Testis (tissue), 3 donors: ENCODE results near the gene AKAP6. TPM values are rescaled to one million over a fixed set of nuclear protein-coding genes. Genes with fewer than 3 reads are reported as not detected.

Experiments
- DNase-seq: peaks from one replicate; pipeline ENCODE4 v3.0.0-alpha.2; 2019
- H3K27ac ChIP-seq, 2 donors: fragments of 200-600 bp; sonication (generic); one replicate each; pipeline ENCODE4 v1.5.1; 2019
- H3K27me3 ChIP-seq: fragments of 200-600 bp; sonication (generic); one replicate; pipeline ENCODE4 v1.5.1; 2019
- H3K36me3 ChIP-seq: fragments of 200-600 bp; sonication (generic); one replicate; pipeline ENCODE4 v1.5.1; 2017; ENCODE audit warnings: low read depth; ENCODE audit errors: missing control alignments
- H3K4me1 ChIP-seq: fragments of 200-600 bp; sonication (generic); one replicate; pipeline ENCODE4 v1.5.1; 2019
- H3K4me3 ChIP-seq, 2 donors: fragments of 200-600 bp; sonication (generic); one replicate each; pipeline ENCODE4 v1.5.1; 2017 to 2019
- H3K9me3 ChIP-seq: fragments of 200-600 bp; sonication (generic); one replicate; pipeline ENCODE4 v1.5.1; 2017
- POLR2A ChIP-seq: fragments of 450-650 bp; IDR thresholded peaks from one replicate; pipeline ENCODE4 v1.6.1; 2017; ENCODE audit warnings: antibody characterized with exemption, mild to moderate bottlenecking, moderate library complexity
- WGBS, 2 donors: methylation state at CpG; one replicate each; pipeline ENCODE4 v1.1.5; 2018; 5-methylcytosine and 5-hydroxymethylcytosine counted together
- intact Hi-C: fragments of 100-400 bp; cut with DNase I; formaldehyde crosslinking; loops from one replicate; pipeline ENCODE4 v1.15.1; 2023; ENCODE audit warnings: low total_unique reads
- polyA plus RNA-seq: library from polyadenylated mRNA; stranded (reverse); fragments of 350-450 nt; fragmentation: Illumina TruSeq; extraction: RNeasy Lipid Tissue Mini Kit (QIAGEN cat#74804); gene quantifications from one replicate; pipeline ENCODE4 v1.2.3, GENCODE V29; 2014; ENCODE audit warnings: low read depth, low replicate concordance; ENCODE audit not compliant: insufficient read depth
- total RNA-seq, 2 donors: library from RNA; depleted of rRNA; stranded (reverse); fragments of >200 nt; gene quantifications; one replicate each; pipeline ENCODE4 v1.2.3, GENCODE V29; 2016
- TF ChIP-seq, protein P1 (sequence below), 3 experiments: fragments of 450-650 bp in 2 of 3; fragments of 200-600 bp in 1 of 3; sonication (generic) in 1 of 3; IDR thresholded peaks; one replicate each; pipeline ENCODE4 v1.5.1; 2016 to 2019; ENCODE audit warnings: antibody characterized with exemption in 3 of 3, mild to moderate bottlenecking in 2 of 3, moderate library complexity in 1 of 3

The AKAP6 gene
- total and polyA plus RNA-seq, 3 donors from 2014 or later: 26.6 to 30.9 (median 30.9) TPM

DNA sequence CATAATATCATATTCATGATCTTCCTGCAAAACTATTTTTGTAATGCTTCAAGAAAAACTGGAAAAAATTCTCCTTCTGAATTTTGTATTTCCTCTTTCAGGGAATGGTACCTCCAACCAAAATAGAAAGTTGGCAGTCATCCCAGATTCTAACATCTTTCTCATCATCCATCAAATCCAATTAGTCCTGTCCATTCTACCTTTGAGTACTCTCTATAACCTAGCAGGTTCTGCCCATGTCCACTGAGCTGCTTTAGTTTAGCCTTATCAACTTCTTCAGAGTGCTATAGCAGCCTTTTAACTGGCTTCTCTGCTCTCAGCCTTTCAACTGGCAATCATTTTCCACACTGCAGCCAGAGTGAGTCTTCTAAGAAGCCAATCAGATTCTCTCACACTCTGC lies 236.2 kb downstream of the AKAP6 start:
- no peak for DNase-seq
- TF ChIP-seq, protein P1, sequence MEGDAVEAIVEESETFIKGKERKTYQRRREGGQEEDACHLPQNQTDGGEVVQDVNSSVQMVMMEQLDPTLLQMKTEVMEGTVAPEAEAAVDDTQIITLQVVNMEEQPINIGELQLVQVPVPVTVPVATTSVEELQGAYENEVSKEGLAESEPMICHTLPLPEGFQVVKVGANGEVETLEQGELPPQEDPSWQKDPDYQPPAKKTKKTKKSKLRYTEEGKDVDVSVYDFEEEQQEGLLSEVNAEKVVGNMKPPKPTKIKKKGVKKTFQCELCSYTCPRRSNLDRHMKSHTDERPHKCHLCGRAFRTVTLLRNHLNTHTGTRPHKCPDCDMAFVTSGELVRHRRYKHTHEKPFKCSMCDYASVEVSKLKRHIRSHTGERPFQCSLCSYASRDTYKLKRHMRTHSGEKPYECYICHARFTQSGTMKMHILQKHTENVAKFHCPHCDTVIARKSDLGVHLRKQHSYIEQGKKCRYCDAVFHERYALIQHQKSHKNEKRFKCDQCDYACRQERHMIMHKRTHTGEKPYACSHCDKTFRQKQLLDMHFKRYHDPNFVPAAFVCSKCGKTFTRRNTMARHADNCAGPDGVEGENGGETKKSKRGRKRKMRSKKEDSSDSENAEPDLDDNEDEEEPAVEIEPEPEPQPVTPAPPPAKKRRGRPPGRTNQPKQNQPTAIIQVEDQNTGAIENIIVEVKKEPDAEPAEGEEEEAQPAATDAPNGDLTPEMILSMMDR (IDR thresholded peaks at IDR 0.05): no peak
- TF ChIP-seq POLR2A: no peak
- peaks cover 16% of the 10 kb centered on the region for H3K4me1 ChIP-seq
- intact Hi-C loops: no loop called here
- no peak overlapping the region for H3K4me3 ChIP-seq
- H3K36me3 ChIP-seq: no peaks in the 10 kb centered on the region
- H3K27ac ChIP-seq: peak overlapping the region in 1 of 2 donors; percentile 63
- H3K27me3 ChIP-seq: no peaks in the 10 kb centered on the region
- no peaks in the 10 kb centered on the region for H3K9me3 ChIP-seq

DNA sequence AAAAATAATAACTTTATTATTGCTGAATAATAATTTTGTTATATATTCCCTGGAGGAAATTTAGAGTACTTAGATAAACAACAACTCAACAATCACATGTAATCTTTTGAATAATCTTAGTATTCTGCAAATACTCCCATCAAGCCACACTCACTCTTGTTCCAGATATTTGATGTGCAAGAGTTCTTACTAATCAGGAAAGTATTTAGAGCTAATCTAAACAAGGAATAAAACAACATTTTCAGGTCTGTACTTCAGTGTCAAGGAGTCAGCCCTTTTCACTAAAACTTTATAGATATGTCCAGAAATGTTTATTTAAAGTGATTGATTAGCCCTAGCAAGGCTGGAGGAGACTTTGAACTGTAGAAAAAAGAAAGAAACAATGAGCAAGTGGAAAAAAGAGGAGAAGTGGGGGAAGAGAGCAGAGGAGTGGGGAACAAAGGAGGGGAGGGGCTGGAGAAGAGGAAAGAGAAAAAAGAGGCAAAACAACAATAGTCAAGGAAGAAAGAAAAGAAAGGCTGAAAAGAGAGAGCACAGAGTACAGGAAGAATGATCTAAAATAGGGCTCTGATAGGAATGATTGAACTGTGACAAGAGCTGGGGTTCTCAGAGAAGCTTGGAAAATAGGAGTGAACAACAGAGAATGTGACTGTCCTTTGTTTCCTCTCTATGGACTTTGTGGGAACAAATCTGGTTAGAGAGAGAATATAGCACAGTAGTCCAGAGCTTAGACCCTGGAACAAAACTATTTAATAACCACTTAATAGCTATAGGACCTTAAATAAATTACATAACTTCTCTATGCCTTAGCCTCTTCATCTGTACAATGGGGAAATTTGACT lies 238.7 kb downstream of the AKAP6 start:
- Histone ChIP-seq H3K4me3 (no peak overlapping the region), H3K4me1 (peaks cover 16% of the 10 kb centered on the region), H3K27me3 (no peaks in the 10 kb centered on the region), H3K9me3 (no peaks in the 10 kb centered on the region), H3K36me3 (no peaks in the 10 kb centered on the region), H3K27ac (no peak overlapping the region)
- intact Hi-C loops: no loop called here
- TF ChIP-seq, protein P1 (IDR thresholded peaks at IDR 0.05): no peak
- TF ChIP-seq POLR2A: no peak
- no peak for DNase-seq

DNA sequence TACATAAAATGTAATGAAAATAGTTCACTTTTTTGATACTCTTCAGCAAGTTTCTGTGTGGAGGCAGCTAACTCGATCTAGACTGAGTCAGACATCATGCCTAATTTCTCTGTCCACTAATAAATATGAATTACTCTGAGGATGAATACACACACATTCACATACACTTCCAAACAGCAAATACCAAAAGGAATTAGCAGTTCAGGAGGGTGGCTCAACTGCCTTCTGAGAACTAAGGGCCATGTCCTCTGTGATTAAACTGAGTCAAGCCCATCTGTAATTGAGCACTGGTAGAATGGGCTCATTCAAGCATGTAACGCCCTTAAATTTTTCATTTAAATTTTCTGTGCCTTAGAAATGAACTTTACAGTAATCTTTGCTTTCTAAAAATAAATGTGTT lies 242.5 kb downstream of the AKAP6 start:
- H3K36me3 ChIP-seq: no peaks in the 10 kb centered on the region
- H3K27me3 ChIP-seq: no peaks in the 10 kb centered on the region
- no peak for DNase-seq
- H3K4me3 ChIP-seq: no peak overlapping the region
- H3K4me1 ChIP-seq: no peaks in the 10 kb centered on the region
- WGBS, 2 donors: 89 to 91% methylated on average over 2 of the region's 2 CpGs
- TF ChIP-seq, protein P1 (IDR thresholded peaks at IDR 0.05): no peak
- TF ChIP-seq POLR2A: no peak
- intact Hi-C loops: no loop called here
- H3K9me3 ChIP-seq: no peaks in the 10 kb centered on the region
- H3K27ac ChIP-seq: no peak overlapping the region

DNA sequence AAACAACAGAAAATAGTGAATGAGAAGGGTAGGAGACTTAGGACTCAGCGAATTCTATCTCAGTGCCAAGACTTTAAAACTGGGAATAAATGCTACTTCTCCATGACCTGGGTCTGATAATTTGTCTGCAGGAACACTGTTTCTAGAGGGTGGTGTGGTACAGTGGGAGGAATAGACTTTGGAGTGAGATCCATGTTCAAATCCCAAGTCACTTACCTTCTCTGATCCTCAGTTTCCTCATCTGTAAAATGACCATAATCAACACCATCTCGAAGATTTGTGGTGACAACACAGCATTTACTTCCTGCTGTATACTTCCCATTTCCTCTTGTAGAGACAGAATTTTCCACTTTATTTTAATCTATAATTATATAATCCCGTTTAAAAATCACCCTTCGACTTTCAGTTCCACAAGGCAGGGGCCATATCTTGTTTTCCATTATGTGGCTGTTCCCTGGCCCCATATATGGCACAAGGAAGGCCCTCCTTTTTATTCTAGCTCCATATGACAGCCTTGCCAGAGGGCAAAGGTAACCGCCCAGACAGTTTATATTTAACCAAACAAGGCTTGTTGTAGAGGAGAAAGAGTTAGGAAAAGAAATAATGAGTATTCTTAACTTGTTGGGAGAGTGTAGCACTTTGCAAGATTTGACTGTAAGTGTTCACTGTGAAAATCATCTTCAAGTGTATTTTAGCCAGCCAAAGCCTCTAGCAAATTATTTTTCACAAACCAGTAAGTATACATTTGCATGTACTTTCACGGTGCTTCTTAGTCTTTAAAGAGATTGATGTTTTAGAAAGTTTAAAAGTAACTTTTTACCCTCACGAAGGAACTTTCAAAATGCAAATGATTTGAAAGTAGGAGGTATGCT lies 243.1 kb downstream of the AKAP6 start:
- Histone ChIP-seq H3K4me3 (no peak overlapping the region), H3K36me3 (no peaks in the 10 kb centered on the region), H3K27me3 (no peaks in the 10 kb centered on the region), H3K4me1 (no peaks in the 10 kb centered on the region), H3K9me3 (no peaks in the 10 kb centered on the region), H3K27ac (no peak overlapping the region)
- DNase-seq: no peak
- WGBS, 2 donors: 65 to 76% methylated on average over 7 of the region's 7 CpGs
- TF ChIP-seq, protein P1 (IDR thresholded peaks at IDR 0.05): no peak
- no peak for TF ChIP-seq POLR2A
- intact Hi-C loops: no loop called here
